Stimulated activated CD4-positive, alpha-beta T cell treated with anti-CD3 and anti-CD28 coated beads, Interleukin-15, amount 100 ng/mL, for 48 hours (primary cell): Measurements from ENCODE around the gene ZNF410.
"Not testable (repeated sequence)": the region's sequence is repeated elsewhere in the genome, so short reads cannot be mapped to it uniquely, and the experiment has no call there.

Experiments used
- DNase-seq, 2 donors: peaks; one replicate each; pipeline ENCODE4 v3.0.0-alpha.2; 2020; ENCODE audit warnings: low read depth in 2 of 2

ZNF410 gene

GRCh38 chr14:73886449-73887317 lies at the start of gene ZNF410:
Gene ZNF410 (plus strand): TSS chr14:73886859. CDS start chr14:73892176, 5,317 bp downstream.
- peak; percentile 91 to 94 for DNase-seq

GRCh38 chr14:73838293-73839034 lies 48.2 kb upstream of the ZNF410 start:
- DNase-seq: not testable (repeated sequence)

GRCh38 chr14:73842201-73842600 lies 44.5 kb upstream of the ZNF410 start:
- no peak for DNase-seq

GRCh38 chr14:73842851-73843250 lies 43.8 kb upstream of the ZNF410 start:
- no peak for DNase-seq

- DNase-seq: no peak
Observed at GRCh38 chr14:73843296-73843695, 43.4 kb upstream of the ZNF410 start.

GRCh38 chr14:73846947-73847346 lies 39.7 kb upstream of the ZNF410 start:
- DNase-seq: no peak

- no peak for DNase-seq
Observed at GRCh38 chr14:73851000-73851399, 35.7 kb upstream of the ZNF410 start.

GRCh38 chr14:73851567-73852382 lies 34.9 kb upstream of the ZNF410 start, which contains the start of gene PTGR2:
Gene PTGR2 (plus strand): TSS chr14:73851831. CDS start chr14:73858863, 7,032 bp downstream.
- DNase-seq: peak; percentile 86

- no peak for DNase-seq
Observed at GRCh38 chr14:73859145-73859544, 27.5 kb upstream of the ZNF410 start.

- no peak for DNase-seq
Observed at GRCh38 chr14:73861073-73861472, 25.6 kb upstream of the ZNF410 start.

GRCh38 chr14:73862480-73862879 lies 24.2 kb upstream of the ZNF410 start:
- DNase-seq: no peak

GRCh38 chr14:73863209-73863608 lies 23.4 kb upstream of the ZNF410 start:
- no peak for DNase-seq

- no peak for DNase-seq
Observed at GRCh38 chr14:73865534-73866113, 21.0 kb upstream of the ZNF410 start.

- not testable (repeated sequence) for DNase-seq
Observed at GRCh38 chr14:73869754-73870153, 16.9 kb upstream of the ZNF410 start.

- DNase-seq: no peak
Observed at GRCh38 chr14:73870525-73871235, 16.0 kb upstream of the ZNF410 start.

GRCh38 chr14:73873660-73874059 lies 13.0 kb upstream of the ZNF410 start:
- no peak for DNase-seq

- no peak for DNase-seq
Observed at GRCh38 chr14:73877790-73878189, 8.9 kb upstream of the ZNF410 start.

GRCh38 chr14:73878436-73878835 lies 8.2 kb upstream of the ZNF410 start:
- no peak for DNase-seq

GRCh38 chr14:73879027-73879426 lies 7.6 kb upstream of the ZNF410 start:
- DNase-seq: no peak

GRCh38 chr14:73884438-73885190 lies 2.0 kb upstream of the ZNF410 start:
- no peak for DNase-seq
